ENCODE measurements around the gene NUCKS1. TPM values are rescaled to one million over a fixed set of nuclear protein-coding genes. Genes with fewer than 3 reads are reported as not detected.

Gene NUCKS1
- total RNA-seq: 160 and 181 TPM in 2 replicates

GRCh38 chr1:205750138-205751035, at the start of gene NUCKS1:
NUCKS1 (minus strand) TSS chr1:205750182; CDS start chr1:205749973, 209 bp downstream.

GRCh38 chr1:205775015-205775716, 25.2 kb upstream of the NUCKS1 start, which contains the start of gene RAB29:
RAB29 (minus strand) TSS chr1:205775482; CDS start chr1:205774956, 526 bp downstream.

GRCh38 chr1:205680073-205680851, 69.7 kb downstream of the NUCKS1 start, which contains the start of gene SLC45A3:
SLC45A3 (minus strand) TSS chr1:205680509; CDS start chr1:205664656, 15,853 bp downstream.

Small RNA genes lying within 50 kb of the gene (small RNA-seq; reads per million reads assigned to genes)
- gene RF00017 (not detected), gene RF00139 (not detected)

Other genes with a start within 250 kb of the NUCKS1 start
- gene CDK18, start 245.5 kb downstream of the NUCKS1 start, total RNA-seq: 1.1 and 2.6 TPM in 2 replicates
- 22.2 and 29.4 TPM in 2 replicates for gene ELK4, start 118.2 kb downstream of the NUCKS1 start, total RNA-seq
- 0.73 and 1.1 TPM in 2 replicates for gene SLC45A3, start 69.7 kb downstream of the NUCKS1 start, total RNA-seq
- 37.2 and 37.5 TPM in 2 replicates for gene RAB29, start 25.3 kb upstream of the NUCKS1 start, total RNA-seq
- gene SLC41A1, start 63.0 kb upstream of the NUCKS1 start, total RNA-seq: 24.0 and 25.3 TPM in 2 replicates
- gene PM20D1, start 100.0 kb upstream of the NUCKS1 start, total RNA-seq: not detected in 2 replicates
- 0.12 TPM in 1 of 2 replicates, not detected in the other for gene SLC26A9, start 193.3 kb upstream of the NUCKS1 start, total RNA-seq

Data from hair follicle dermal papilla cell (primary cell).